GM12878 (cell line): Measurements from ENCODE around the gene SYNPR. TPM values are rescaled to one million over a fixed set of nuclear protein-coding genes. Genes with fewer than 3 reads are reported as not detected.

Source experiments
- ATAC-seq: fragments of 200-7000 bp; cut with Tn5 transposase; 3 replicates; pipeline ENCODE4 v1.9.1; 2020; ENCODE audit warnings: mild to moderate bottlenecking, moderate library complexity
- BruUV-seq: library from RNA; stranded (reverse); fragments of 400-500 nt; replicated peaks from 2 replicates; lab custom pipeline; 2021; lab: Mats Ljungman, UMichigan
- CTCF ChIA-PET: fragments of 300-600 bp; sonication (Branson Sonifier 250); formaldehyde crosslinking; extraction: SDS; loops from one replicate; lab custom pipeline; 2021; ENCODE audit warnings: inconsistent platforms; lab: Yijun Ruan, JAX
- POLR2A ChIA-PET: fragments of 350-600 bp; formaldehyde crosslinking; extraction: SDS; loops from one replicate; lab custom pipeline; 2021; ENCODE audit warnings: inconsistent platforms; lab: Charles Lee
- RAD21 ChIA-PET: fragments of 300-600 bp; sonication (Branson Sonifier 250); formaldehyde crosslinking; loops from one replicate; lab custom pipeline; 2023; ENCODE audit warnings: antibody characterized with exemption; ENCODE audit not compliant: unreplicated experiment; lab: Charles Lee
- SMC1A ChIA-PET: fragments of 300-600 bp; sonication (Branson Sonifier 250); formaldehyde crosslinking; loops from one replicate; lab custom pipeline; 2023; ENCODE audit not compliant: unreplicated experiment, uncharacterized antibody; lab: Charles Lee
- DNase-seq: peaks from one replicate; pipeline ENCODE4 v3.0.0-alpha.2; 2011; ENCODE audit warnings: low read depth, low spot score
- FAIRE-seq: peaks from 3 replicates; lab custom pipeline; 2011; peaks lifted over from hg19 to GRCh38; lab: Jason Lieb, UNC
- H2AFZ ChIP-seq: 2 replicates; pipeline ENCODE4 v1.6.0; 2011; ENCODE audit warnings: low read depth, low read length, control low read depth; ENCODE audit not compliant: control insufficient read depth
- H3K27ac ChIP-seq: 2 replicates; pipeline ENCODE4 v1.5.1; 2011; ENCODE audit warnings: control low read depth; ENCODE audit not compliant: control insufficient read depth, insufficient read depth
- H3K27me3 ChIP-seq, 2 experiments: replicated peaks in 1 of 2; 2 replicates each; pipeline versions ENCODE4 v1.6.0 to v1.6.1; 2011; ENCODE audit warnings: low read length in 1 of 2; ENCODE audit not compliant: control insufficient read depth in 2 of 2, insufficient read depth in 2 of 2
- H3K36me3 ChIP-seq, 2 experiments: 2 replicates each; pipeline ENCODE4 v1.5.1; 2011; ENCODE audit warnings: low read length in 1 of 2; ENCODE audit not compliant: control insufficient read depth in 2 of 2, insufficient read depth in 2 of 2
- H3K4me1 ChIP-seq: 2 replicates; pipeline ENCODE4 v1.6.1; 2011; ENCODE audit warnings: mild to moderate bottlenecking, low read length, moderate library complexity, mixed read lengths; ENCODE audit not compliant: control insufficient read depth, insufficient read depth
- H3K4me2 ChIP-seq: 2 replicates; pipeline ENCODE4 v1.6.0; 2011; ENCODE audit warnings: control low read depth; ENCODE audit not compliant: control insufficient read depth, insufficient read depth
- H3K4me3 ChIP-seq: fragments of 200-600 bp; sonication (generic); 2 replicates; pipeline ENCODE4 v1.5.1; 2016
- H3K79me2 ChIP-seq: 2 replicates; pipeline ENCODE4 v1.6.0; 2011; ENCODE audit warnings: low read length; ENCODE audit not compliant: control insufficient read depth, insufficient read depth
- H3K9ac ChIP-seq: 2 replicates; pipeline ENCODE4 v1.8.0; 2011; ENCODE audit warnings: low read length, control low read depth, mixed read lengths; ENCODE audit not compliant: control insufficient read depth, insufficient read depth
- H3K9me3 ChIP-seq: replicated peaks from 3 replicates; pipeline ENCODE4 v1.5.1; 2011; ENCODE audit warnings: mild to moderate bottlenecking, low read length; ENCODE audit not compliant: control insufficient read depth, insufficient read depth
- H4K20me1 ChIP-seq: 2 replicates; pipeline ENCODE4 v1.6.0; 2011; ENCODE audit not compliant: control insufficient read depth, insufficient read depth
- CBX5 ChIP-seq: sonication (generic); IDR thresholded peaks from 2 replicates; pipeline ENCODE4 v1.6.1; 2016; ENCODE audit warnings: low read depth, moderate library complexity, mild to moderate bottlenecking, inconsistent platforms
- CREB1 ChIP-seq: IDR thresholded peaks from 2 replicates; pipeline ENCODE4 v1.6.1; 2012; ENCODE audit warnings: low read depth, mild to moderate bottlenecking, inconsistent platforms
- FOXK2 ChIP-seq: fragments of 450-650 bp; IDR thresholded peaks from 2 replicates; pipeline ENCODE4 v1.6.1; 2017; ENCODE audit warnings: mild to moderate bottlenecking, moderate library complexity
- NFYA ChIP-seq: IDR thresholded peaks from 2 replicates; pipeline ENCODE4 v1.6.1; 2011; ENCODE audit warnings: low read depth, mild to moderate bottlenecking, low read length, improper control_type of control experiment, borderline replicate concordance
- TARDBP ChIP-seq: IDR thresholded peaks from 2 replicates; pipeline ENCODE4 v1.6.1; 2016; ENCODE audit warnings: borderline replicate concordance
- TBL1XR1 ChIP-seq: IDR thresholded peaks from 2 replicates; pipeline ENCODE4 v1.6.1; 2012; ENCODE audit warnings: low read depth, low read length, improper control_type of control experiment
- ZNF274 ChIP-seq: IDR thresholded peaks from one replicate; pipeline ENCODE4 v1.8.0; 2011; ENCODE audit not compliant: insufficient read length, insufficient read depth
- ZZZ3 ChIP-seq: IDR thresholded peaks from 2 replicates; pipeline ENCODE4 v1.6.1; 2011; ENCODE audit warnings: low read depth; ENCODE audit not compliant: control insufficient read depth, insufficient read length
- WGBS: methylation state at CpG from one replicate; pipeline ENCODE4 v1.1.6; 2016; ENCODE audit warnings: low lambda C conversion rate; ENCODE audit not compliant: insufficient replicate concordance, insufficient coverage; ENCODE audit errors: missing lambda C conversion rate; 5-methylcytosine and 5-hydroxymethylcytosine counted together
- in situ Hi-C: fragments of 300-500 bp; cut with MboI; formaldehyde crosslinking; loops from 9 replicates; pipeline ENCODE4 v1.14.3; 2018; ENCODE audit warnings: mixed read lengths
- intact Hi-C: fragments of 100-400 bp; cut with micrococcal nuclease; formaldehyde crosslinking; loops from one replicate; pipeline ENCODE4 v1.14.2; 2022; ENCODE audit not compliant: unreplicated experiment
- polyA plus RNA-seq, 11 experiments: library from polyadenylated mRNA; depleted of rRNA in 4 of 11; unstranded in 6 of 11; stranded (reverse) in 5 of 11; fragments of >200 nt; fragmentation: Nextera tagmentation in 4 of 11; fragmentation: Illumina TruSeq in 1 of 11; extraction: Ambion mirVana in 4 of 11; extraction: Trizol in 1 of 11; gene quantifications; 1 replicate in 1 of 11; 2 replicates in 10 of 11; pipeline versions ENCODE4 v1.2.1 to v1.2.3, GENCODE V29; 2011 to 2016; ENCODE audit warnings: inconsistent platforms in 2 of 11, missing spikeins in 2 of 11, low read depth in 1 of 11
- total RNA-seq, 4 experiments: library from RNA; depleted of rRNA in 3 of 4; stranded (reverse); fragments of >200 nt in 3 of 4; fragmentation: Illumina TruSeq in 1 of 4; extraction: Trizol in 1 of 4; gene quantifications; 2 replicates each; pipeline versions ENCODE4 v1.2.1 to v1.2.3, GENCODE V29; 2013 to 2021
- TF ChIP-seq, protein P1 (sequence below), 3 experiments: IDR thresholded peaks in 2 of 3; conservative IDR thresholded peaks in 1 of 3; 2 replicates each; pipeline ENCODE4 v1.5.1; 2011; ENCODE audit warnings: low read depth in 3 of 3, low read length in 3 of 3, mild to moderate bottlenecking in 3 of 3, control low read depth in 2 of 3, moderate library complexity in 2 of 3, inconsistent platforms in 1 of 3, mixed read lengths in 1 of 3; ENCODE audit not compliant: control insufficient read depth in 2 of 3, insufficient read depth in 1 of 3; ENCODE audit errors: extremely low read depth in 1 of 3
- TF ChIP-seq, protein P2 (sequence below): IDR thresholded peaks from 2 replicates; pipeline ENCODE4 v1.6.1; 2011; ENCODE audit warnings: mild to moderate bottlenecking, low read depth, low read length, moderate library complexity; ENCODE audit not compliant: insufficient replicate concordance
- TF ChIP-seq, protein P3 (sequence below): fragments of 450-650 bp; IDR thresholded peaks from 2 replicates; pipeline ENCODE4 v1.6.1; 2017; ENCODE audit warnings: mild to moderate bottlenecking, low read depth, inconsistent platforms; ENCODE audit not compliant: poor library complexity, severe bottlenecking

SYNPR gene
- total and polyA plus RNA-seq, 10 of the 15 experiments (the other 5 are each of a cell fraction or from before 2014, with no cell fraction given): not detected

DNA sequence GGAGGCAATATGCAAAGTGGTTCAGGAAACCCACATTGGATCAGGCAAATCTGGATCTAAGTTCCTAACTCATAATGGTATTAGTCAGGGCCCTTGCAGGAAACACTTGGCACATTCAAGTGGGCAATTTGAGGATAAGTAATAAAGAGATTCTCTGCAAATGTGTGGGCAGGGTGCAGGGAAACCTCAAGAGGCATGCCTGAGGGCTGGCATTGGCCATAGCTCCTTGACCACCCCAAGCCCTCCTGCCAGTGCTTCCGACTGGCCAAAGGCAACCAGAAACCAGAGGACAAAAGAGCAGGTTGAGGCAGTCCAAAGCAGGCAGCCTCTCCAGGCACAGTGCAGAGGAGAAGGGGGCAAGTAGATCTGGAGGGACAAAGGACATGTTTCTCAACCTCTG, 243.5 kb downstream of the SYNPR start:
- BruUV-seq: no TSS peak
- in situ Hi-C loops: no loop called here
- H3K27me3 ChIP-seq: no peaks in the 10 kb centered on the region; a peak in 1 of 4 replicates
- no peak overlapping the region for H3K9ac ChIP-seq
- no peaks in the 10 kb centered on the region for H3K4me1 ChIP-seq
- intact Hi-C loops: no loop called here
- no peak for FAIRE-seq
- CTCF ChIA-PET: no interaction called here
- no peak overlapping the region for H3K4me3 ChIP-seq
- H3K9me3 ChIP-seq: no peaks in the 10 kb centered on the region
- RAD21 ChIA-PET: no interaction called here
- WGBS: 8% methylated on average over 1 of the region's 1 CpG
- H3K79me2 ChIP-seq: no peaks in the 10 kb centered on the region
- POLR2A ChIA-PET: no interaction called here
- H4K20me1 ChIP-seq: no peaks in the 10 kb centered on the region
- H3K4me2 ChIP-seq: no peak overlapping the region
- H3K36me3 ChIP-seq: no peaks in the 10 kb centered on the region
- H3K27ac ChIP-seq: no peak overlapping the region
- TF ChIP-seq FOXK2 (no peak), TARDBP (no peak), ZZZ3 (no peak), CBX5 (no peak)
- TF ChIP-seq, protein P1, sequence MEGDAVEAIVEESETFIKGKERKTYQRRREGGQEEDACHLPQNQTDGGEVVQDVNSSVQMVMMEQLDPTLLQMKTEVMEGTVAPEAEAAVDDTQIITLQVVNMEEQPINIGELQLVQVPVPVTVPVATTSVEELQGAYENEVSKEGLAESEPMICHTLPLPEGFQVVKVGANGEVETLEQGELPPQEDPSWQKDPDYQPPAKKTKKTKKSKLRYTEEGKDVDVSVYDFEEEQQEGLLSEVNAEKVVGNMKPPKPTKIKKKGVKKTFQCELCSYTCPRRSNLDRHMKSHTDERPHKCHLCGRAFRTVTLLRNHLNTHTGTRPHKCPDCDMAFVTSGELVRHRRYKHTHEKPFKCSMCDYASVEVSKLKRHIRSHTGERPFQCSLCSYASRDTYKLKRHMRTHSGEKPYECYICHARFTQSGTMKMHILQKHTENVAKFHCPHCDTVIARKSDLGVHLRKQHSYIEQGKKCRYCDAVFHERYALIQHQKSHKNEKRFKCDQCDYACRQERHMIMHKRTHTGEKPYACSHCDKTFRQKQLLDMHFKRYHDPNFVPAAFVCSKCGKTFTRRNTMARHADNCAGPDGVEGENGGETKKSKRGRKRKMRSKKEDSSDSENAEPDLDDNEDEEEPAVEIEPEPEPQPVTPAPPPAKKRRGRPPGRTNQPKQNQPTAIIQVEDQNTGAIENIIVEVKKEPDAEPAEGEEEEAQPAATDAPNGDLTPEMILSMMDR (IDR thresholded peaks at IDR 0.05 in 2 of 3, conservative IDR thresholded peaks at IDR 0.05 in 1 of 3; ENCODE audit: control insufficient read depth in 2 of 3, extremely low read depth in 1 of 3, insufficient read depth in 1 of 3, low read depth in 3 of 3, low read length in 3 of 3): no peak
- no peak overlapping the region for H2AFZ ChIP-seq
- no peak for ATAC-seq
- SMC1A ChIA-PET: no interaction called here
- no peak for DNase-seq

DNA sequence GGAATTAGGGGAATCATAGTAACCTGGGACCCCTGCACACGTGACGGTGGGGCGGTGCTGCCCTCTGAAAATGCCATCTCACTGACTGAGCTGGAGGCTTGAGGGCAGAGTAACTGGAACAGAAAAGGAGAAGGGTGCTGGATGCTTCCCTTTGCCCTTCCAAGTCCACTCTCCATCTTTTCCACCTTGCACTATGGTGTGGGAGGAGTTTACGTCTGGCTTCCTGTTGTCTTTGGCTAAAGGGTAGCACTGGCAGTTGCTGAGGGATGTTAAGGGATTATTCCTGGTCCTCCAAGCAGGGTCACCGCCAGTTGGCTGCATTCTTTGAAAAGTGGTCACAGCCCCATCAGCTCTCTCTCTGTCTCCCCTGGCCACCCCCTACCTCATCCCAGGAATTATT, 245.0 kb downstream of the SYNPR start:
- Histone ChIP-seq H3K4me2 (no peak overlapping the region), H2AFZ (no peak overlapping the region), H4K20me1 (no peaks in the 10 kb centered on the region), H3K36me3 (no peaks in the 10 kb centered on the region), H3K27me3 (no peaks in the 10 kb centered on the region; a peak in 1 of 4 replicates), H3K9ac (no peak overlapping the region), H3K4me1 (no peaks in the 10 kb centered on the region), H3K27ac (no peak overlapping the region), H3K9me3 (no peaks in the 10 kb centered on the region), H3K79me2 (no peaks in the 10 kb centered on the region), H3K4me3 (no peak overlapping the region)
- in situ Hi-C loops (no loop called here), intact Hi-C loops (no loop called here)
- no peak for DNase-seq
- FAIRE-seq: no peak
- ChIA-PET RAD21 (no interaction called here), POLR2A (no interaction called here), SMC1A (no interaction called here), CTCF (no interaction called here)
- BruUV-seq: no TSS peak
- ATAC-seq: no peak
- 33% methylated on average over 5 of the region's 5 CpGs for WGBS
- TF ChIP-seq ZNF274 (no peak), TBL1XR1 (no peak), NFYA (no peak), CREB1 (no peak)
- TF ChIP-seq, protein P2, sequence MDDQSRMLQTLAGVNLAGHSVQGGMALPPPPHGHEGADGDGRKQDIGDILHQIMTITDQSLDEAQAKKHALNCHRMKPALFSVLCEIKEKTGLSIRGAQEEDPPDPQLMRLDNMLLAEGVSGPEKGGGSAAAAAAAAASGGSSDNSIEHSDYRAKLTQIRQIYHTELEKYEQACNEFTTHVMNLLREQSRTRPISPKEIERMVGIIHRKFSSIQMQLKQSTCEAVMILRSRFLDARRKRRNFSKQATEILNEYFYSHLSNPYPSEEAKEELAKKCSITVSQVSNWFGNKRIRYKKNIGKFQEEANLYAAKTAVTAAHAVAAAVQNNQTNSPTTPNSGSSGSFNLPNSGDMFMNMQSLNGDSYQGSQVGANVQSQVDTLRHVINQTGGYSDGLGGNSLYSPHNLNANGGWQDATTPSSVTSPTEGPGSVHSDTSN: no peak
- TF ChIP-seq, protein P3, sequence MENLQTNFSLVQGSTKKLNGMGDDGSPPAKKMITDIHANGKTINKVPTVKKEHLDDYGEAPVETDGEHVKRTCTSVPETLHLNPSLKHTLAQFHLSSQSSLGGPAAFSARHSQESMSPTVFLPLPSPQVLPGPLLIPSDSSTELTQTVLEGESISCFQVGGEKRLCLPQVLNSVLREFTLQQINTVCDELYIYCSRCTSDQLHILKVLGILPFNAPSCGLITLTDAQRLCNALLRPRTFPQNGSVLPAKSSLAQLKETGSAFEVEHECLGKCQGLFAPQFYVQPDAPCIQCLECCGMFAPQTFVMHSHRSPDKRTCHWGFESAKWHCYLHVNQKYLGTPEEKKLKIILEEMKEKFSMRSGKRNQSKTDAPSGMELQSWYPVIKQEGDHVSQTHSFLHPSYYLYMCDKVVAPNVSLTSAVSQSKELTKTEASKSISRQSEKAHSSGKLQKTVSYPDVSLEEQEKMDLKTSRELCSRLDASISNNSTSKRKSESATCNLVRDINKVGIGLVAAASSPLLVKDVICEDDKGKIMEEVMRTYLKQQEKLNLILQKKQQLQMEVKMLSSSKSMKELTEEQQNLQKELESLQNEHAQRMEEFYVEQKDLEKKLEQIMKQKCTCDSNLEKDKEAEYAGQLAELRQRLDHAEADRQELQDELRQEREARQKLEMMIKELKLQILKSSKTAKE: no peak
